ENCODE measurements around the gene MSH2.
"Not testable (repeated sequence)": the region's sequence is repeated elsewhere in the genome, so short reads cannot be mapped to it uniquely, and the experiment has no call there.

The MSH2 gene

DNA sequence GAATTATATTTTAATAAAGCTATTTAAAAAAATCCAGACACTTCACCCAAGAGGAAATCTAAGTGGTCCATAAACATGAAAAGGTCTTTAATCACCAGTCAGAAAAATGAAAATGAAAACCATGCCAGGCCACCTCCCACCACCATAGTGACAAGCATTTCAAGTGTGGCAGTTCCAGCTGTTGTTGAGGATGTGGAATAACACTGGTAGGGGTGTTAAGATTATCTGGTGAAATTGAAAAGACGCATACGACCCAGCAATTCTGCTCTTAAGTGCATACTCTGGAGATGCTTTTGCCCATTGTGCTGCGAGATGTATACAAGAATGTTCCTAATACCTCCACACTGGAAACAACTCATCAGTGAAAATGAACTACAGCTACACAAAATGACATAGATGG, 82.2 kb downstream of the MSH2 start:
- DNase-seq = no peak

DNA sequence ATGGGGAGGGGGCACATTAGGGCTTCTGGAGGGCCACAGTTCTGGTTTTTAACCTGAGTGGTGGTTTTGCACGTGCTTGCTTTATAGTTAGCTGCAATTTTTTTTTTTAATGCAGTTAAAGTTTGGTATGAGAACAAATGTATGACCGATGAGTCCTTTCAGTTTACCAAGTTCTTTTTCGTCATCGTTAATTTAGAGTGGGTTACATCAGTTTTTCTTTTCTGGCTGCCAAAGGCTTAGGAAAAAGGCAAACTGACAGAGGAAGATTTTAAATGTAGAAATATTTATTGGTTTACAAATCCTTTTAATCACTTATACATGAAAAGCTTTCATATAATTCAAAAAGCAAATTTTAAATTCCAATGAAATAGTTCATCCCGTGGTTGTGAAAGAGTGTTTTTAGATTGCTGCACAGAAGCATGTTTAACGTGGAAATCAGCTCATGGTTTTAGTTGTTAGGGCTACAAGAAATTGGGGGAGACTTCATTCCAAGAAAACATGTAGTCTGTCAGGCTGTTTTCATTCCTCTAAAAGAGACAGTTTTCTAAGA, 82.9 kb downstream of the MSH2 start:
- DNase-seq = no peak

DNA sequence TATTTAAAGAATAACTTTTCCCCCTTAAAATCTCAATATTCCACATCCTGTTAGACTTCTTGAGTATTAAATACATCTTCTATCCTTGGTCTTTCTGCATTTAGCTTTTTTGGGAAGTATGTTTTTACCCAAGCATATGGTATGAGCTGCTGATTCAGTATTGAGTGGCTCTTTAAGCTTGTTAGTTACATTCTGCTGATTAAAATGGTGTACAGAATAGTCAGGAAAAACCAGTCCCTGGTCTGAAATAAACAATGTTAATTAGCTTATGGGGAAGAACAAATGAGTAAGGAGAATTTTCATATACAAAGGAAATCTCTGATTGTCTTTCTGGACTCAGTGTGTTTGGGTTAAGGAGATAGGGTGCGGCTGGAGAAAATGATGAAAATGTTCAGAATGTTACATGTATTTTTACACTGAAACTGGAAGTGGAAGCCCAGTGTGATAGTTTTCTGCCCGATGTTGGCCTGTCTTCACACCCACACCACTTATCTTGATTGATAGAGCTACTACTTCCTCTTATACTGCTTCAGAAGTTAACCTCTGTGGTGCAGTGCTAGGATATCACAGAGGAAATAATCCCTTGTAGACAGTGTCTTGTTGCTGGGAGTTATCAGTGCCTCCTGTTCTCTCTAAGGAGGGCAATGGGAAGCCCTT, 84.0 kb downstream of the MSH2 start:
- DNase-seq = peak in 1 of 5 donors; percentile 72

DNA sequence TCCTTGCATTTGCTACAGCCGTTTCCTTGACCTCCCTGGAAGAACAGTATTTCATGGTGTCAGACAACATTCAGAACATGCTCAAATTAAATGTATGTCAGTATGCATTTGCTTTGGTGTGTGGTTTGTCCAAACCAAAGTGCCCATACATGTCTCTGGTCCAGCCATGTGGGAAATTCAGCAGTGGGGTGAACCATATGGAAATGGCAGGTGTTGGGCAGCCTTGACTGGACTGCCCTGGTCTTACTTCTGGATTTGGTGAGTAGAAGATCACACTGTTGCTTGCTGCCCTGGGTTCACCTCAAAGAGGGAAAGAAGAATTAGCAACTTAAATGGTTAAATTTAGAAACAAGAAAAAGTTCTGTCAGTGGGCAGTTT, 84.5 kb downstream of the MSH2 start:
- DNase-seq = no peak

DNA sequence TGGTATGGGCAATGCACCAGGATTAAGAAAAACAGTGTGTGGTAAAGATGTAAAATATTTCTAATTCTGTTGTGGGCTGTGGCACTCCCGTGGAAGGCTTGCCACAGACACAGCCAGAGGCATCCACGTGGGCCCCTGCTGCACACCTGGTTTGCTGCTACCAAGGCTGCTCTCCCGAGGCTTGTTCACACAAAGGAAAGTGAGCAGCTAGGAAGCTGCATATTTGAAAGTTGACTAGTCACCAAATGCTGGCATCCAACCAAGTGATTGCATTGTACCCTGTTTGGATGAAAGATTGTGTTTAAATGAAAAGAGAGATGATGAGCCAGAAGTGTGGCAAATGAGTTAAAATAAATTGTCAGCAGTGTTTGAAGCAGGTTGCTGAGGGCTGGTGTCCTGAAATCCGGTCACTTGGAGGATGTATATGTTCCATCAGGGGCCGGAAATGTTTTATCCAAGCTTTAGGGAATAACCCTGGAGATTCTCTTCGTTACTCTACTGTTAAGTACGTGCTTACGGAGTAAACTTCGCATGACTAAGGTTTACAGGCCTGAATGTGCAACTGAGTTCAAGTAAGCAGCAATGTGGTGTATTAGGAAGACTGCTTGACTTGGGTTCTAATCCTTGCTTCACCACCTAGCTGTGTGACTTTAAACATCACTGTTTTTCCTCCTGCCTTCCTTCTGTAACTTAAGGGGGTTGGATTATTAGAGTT, 86.1 kb downstream of the MSH2 start:
- DNase-seq = no peak

DNA sequence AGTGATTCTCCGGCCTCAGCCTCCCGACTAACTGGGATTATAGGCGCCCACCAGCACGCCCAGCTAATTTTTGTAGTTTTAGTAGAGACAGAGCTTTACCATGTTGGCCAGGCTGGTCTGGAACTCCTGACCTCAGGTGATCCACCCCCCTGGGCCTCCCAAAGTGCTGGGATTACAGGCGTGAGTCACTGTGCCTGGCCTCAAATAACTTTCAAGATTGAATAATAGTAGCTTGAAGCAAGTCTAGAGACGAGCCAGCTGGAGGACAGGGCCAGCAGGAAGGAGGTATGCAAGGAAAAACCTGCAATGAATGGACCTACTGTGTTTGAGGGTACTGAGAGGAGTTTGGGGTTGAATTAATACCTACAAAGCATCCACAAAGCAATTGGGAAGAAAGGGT, 87.5 kb downstream of the MSH2 start:
- DNase-seq = no peak

DNA sequence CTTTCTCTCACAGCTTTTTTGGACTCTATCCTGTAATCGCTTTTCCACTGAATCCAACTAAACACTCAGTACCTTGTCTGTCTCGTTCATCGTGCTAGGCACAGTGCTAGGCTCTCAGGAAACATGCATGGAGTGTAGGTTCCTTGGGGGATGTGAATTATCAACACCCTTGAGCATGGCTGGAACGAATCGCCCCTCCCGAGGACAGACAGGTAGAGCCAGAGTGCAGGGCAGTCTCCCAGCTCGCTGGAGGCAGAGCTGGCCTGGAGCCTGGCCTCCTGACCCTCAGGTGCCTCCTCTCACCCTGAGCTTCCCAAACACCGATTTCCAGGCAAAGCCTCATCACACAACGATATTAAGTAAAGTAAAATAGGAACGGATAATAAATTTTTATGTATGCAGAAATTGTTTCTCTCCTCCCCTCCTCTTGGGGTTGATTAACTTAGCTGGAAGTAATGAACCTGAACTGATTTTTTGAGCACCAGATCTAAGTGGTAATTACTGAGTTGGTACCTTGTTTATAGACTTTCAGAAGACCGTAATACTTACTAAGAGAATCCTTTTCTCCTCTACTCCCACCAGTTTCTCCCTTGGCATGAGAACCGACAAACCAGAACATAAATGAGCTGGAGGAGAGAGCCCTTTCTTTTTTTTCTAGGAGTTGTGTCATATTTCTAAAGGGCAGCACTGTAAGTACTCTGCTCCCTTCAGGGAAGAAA, 90.5 kb downstream of the MSH2 start:
- no peak for DNase-seq

DNA sequence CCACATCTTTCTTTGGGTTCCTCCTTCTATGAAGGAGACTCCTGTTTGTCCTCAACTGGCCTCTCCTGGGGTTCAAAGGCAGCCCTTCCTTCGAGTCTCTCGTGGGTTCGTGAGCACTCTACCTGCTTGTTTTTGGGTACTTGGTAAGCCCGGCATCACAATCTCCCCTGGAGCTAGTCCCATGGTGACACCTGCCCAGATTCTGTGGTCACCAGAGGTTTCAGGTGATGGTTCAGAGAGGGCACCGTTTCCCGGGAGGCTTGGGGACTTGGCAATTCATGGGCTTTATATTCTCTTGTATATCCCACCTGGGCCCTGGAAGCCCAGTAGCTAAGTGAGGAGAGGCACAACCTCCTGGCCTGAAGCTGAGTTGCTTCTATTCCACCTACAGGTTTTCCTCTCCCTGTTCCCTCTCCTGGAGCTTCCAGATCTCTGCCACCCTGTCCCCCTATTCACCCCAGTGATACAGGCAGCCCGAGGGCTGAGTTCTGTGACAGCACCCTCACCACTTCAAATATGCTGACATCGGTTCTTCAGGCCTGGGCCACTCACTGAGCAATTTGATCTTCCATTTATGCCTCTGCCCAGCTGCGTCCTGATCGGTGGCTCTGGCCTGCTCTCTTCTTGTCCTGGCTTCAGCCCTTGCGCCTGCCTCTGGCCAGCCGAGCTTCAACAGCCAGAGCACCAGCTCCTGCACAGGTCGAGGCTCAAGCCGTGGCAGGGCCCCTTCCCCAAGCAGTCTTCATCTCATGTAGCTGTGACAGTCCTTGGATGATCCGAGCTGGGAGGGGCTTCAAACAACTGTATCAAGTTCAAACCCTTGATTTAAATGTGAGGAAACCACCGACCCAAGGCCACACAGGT, 91.5 kb downstream of the MSH2 start:
- DNase-seq = no peak

DNA sequence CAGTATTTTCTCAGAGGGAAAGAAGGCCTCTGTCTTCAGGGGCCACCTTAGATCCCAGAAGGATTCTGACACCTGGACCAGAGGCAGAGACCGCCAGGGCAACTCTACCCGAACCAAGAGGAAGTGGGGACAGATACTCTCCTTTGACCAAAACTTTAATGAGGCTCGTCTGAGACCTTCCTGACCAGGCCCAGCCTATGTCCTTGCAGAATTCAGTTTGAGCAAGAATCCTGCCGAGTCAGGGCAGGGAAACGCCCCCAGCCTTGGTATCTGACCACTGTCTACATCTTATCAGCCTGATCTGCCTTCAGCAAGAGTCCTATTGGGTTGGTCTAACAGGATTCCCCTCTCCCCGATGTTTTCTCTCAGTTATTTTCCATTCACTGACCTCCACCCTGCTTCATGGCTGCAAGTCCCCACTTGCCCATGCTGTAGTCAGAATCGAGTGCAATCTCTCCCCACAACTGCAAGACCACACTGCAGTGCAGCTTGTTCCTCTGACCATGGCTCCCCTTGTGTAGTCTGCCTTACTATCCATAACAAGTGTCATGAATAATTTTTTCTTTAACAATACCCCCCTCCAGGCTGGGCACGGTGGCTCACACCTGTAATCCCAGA, 95.0 kb downstream of the MSH2 start:
- no peak for DNase-seq

DNA sequence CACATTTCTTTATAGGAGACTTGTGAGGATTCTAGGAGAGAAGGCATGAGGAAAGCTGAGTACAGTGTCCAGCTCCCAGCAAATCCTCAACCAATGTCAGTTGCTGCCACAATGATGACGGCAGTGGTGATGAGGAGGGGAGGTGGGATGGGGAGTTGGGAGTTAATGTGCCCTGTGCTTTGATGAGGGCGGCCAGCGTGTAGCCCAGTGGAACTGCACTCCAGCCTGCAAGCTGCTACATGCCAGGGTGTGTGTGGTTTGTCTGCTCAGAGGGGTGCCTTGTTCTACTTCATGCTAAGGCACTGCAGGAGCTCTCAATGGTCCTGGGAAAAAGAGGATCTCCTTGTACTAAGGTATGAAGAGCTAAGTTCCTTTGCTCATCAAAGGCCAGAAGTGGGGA, 96.1 kb downstream of the MSH2 start:
- no peak for DNase-seq

DNA sequence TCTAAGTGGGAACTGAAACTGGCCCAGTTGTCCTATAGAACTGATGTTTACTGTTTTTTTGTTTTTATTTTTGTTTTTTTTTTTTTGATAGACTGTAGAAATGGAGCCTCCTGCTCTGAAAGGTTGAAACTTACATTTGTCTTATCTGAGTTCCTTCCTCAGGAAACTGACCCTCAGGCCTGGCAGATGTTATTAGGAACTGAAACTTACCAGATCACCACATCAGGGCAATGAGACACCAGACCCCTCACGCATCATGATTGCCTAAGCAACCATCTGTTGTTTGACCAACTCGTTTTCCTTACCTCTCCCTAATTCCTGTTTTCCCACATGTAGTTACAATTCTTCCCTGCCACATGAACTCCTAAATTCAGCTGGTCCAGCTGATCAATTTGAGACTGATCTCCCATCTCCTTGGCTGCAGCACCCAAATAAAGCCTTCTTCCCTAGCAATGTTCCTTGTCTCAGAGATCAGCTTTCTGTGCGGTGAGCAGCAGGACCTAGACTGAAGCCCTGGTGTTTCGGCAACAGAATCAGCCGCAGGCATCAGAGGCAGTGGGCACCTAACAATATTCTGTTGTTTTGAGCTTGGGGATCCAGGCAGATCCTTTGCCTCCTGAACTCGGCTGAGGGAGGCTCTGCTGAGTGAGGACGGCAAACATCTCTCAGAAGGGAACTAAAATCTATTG, 96.8 kb downstream of the MSH2 start:
- no peak for DNase-seq

DNA sequence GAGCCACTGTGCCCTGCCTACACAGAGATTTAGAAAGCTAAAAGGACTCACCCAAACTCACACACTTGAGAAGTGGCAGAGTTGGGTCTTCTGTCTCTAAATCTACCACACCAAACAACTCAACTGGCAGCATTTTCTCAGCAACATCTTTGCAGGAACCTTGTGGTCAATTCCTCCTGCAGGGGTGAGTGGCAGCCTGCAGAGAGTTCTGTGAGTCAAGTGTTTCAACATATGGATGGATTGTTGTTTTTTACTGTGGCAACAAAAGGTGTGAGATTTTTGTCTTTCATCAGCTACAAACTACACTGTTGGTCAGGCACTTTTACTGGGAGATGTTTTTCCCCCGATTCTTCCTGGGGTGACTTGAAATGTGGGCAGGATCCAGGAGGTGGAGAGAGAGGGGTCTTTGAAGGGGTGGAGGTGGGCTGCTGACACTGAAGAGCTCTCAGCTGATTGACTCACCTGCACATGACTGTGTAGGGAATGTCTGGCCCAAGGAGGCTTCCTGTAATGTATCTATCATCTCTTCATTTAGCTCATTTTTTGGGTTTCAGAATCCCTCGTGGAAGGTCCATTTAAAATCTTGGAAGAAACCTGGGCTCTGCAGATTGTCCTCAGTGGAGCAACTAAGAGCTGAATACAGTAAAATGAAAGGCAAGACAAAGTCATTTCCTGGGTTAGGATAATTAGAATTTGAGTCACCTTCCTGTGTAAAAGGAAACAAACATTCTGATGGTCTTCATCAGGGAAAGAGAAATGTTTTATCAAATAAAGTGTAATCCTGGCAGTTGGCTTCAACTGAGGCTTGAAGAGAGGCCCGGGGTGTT, 98.6 kb downstream of the MSH2 start:
- peak in 1 of 5 donors; percentile 75 for DNase-seq

DNA sequence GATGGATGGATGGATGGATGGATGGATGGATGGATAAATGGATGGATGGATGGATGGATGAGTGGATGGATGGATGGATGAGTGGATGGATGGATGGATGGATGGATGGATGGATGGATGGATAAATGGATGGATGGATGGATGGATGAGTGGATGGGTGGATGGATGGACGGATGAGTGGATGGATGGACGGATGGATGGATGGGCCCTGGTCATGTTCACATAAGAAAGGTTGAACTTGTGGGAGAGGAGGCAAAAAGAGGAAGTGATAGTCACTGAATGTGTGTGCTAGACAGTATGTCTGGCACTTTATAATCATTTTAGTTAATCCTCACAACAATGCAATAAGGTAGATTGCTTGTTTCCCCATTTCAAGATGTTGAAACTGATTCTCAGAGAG, 99.5 kb downstream of the MSH2 start:
- not testable (repeated sequence) for DNase-seq

DNA sequence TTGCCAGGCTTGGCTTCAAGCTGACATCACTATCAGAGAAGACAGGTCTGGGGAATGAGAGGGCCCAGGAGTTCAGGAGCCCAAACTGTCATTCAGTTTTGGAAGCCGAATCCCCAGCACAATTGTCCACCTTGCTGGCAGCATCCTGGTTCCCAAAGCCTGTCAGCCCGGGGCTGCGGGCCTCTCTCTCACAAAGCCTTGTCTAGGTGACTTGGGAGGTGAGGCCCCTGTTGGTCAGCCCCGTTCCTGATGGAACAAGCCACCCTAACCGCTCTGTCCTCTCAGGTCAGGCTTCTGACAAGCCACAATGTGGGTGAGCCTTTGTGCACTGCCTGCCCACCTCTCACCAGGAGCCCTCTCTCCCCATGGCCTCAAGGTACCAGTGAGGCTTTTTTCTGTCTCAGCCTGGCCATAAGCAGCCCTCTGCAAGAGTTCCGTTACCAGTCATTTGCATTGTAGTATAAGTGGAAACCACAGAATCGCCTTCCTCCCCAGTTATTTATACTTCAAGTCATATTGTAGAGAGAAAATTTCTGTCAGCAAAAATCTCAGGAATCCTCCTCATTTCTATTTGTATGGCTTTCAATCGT, 100.6 kb downstream of the MSH2 start:
- no peak for DNase-seq

DNA sequence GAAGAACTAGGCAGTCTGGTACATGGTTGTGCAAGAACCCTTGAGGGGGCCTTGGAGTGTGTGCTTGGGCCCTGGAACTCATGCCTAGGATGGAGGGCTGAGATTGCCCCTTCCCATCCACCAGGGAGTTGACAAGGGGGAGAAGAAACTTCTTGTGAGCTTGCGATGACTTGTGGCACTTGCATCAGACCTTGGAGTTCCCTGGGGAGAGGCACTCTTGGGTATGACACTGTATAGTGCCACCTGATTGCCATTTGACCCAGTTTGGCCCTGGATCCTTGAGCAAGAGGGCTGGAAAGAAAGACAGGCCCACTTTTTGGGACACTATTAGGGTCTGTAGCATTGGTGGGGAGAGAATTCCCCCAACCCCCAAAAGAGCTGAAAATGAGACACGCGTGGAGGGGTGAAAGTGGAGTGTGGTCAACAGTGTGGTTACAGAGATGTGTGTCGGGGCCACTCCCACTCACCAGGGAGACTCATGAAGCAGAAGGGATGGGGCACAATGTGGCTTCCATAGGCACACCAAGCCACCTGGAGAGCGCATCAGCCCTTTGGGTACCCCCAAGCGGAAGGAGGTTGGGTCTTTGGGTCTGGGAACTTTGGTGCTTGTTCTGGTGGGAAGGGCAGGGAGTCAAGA, 101.3 kb downstream of the MSH2 start:
- DNase-seq = no peak

DNA sequence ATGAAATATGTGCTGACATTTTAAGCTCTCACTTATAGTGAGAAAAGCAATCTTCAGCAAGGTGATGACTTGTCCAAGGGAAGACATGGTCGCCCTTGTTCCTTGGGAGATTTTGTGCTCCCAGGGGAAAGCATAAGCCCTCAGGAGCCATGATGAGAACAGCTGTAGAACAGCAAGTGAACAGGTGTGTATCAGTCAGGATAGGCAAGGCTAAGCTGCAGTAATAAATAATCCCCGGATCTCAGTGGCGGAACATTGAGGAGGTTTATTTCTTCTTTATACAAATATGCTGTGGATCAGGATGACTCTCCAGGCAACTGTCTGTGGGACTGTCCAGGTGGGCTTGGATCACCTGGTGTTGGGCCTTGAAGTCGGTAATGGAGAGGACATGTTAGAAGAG, 103.1 kb downstream of the MSH2 start:
- no peak for DNase-seq

DNA sequence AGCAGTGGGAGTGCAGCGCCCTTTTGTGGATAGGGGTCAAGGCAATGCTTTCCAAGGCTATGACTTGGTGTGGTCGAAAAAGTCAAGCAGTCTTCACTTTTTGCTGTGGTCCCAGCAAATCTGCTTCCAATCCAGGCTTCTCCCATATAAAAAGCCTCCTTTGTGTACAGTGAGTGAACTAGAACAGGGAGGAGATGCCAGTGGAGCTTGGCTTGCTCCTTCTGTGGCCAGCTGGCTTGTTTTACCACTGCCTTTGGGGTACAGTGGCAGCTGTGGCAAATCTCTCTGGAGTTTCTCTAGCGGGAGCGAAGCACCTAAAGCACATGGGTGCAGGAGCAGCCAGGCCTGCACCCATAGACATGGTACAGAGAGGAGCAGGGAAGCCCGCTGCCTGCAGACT, 103.5 kb downstream of the MSH2 start:
- DNase-seq = no peak

DNA sequence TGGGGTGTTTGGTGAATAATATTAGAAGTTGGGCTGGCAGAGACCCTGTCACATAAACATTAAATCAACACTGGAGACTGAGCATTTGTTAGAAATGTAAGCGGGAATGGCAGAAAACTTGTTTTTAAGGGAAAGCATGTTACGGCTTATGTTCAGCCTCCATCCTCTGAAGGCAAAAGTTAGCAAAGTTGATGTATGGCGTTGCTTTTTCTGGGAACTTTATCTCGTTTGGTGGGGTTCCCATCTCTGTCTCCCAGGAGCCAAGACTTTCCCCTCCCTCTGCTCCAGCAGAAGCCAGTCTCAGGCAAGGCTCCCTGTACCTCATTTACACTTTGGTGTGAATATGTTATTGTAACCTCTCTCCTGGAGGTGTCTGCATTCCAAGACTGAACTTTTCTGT, 105.1 kb downstream of the MSH2 start:
- DNase-seq = no peak

DNA sequence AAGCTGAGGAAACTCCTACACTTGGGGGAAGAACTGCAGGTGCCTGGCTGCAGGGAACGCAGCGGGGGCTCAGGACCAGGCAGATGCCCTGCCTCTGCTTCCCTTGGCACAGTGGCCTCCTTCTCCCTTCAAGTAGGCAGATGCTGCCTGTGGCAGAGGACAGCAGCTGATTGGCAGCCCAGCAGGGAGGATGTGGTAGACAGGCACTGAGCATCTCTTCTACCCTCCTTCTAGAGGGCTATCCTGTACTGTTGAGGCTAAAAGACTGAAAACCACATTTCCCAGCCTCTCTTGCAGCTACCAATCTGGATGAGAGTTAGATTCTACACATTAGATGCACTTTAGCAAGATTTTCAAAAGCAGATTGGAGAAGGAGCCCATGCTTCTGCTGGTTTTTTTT, 105.7 kb downstream of the MSH2 start:
- DNase-seq = peak in 1 of 5 donors; percentile 58

DNA sequence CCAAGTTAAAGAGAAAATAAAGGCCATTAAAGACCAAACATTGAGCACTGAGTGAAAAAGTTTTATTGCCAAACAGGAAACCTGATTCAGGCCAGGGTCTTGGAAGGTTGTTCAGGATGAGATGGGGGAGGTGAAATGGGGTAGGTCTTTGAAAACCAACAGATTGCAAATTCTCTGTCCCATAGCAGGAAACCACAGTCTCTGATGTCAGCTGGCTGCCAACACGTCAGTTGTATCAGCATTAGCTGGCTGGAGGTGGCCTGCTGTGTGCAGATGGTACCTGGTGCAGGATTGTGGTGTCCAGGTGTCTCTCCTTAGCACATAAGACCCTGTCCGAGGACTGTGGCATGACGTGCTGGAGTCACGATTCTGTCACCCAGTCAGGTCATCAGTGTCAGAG, 106.3 kb downstream of the MSH2 start:
- DNase-seq = peak in 1 of 5 donors; percentile 30

All from T-helper 1 cell (primary cell).